Stomach (tissue), 4 donors: ENCODE results near the gene FGF5.

Experiments used
- CTCF ChIP-seq, 7 experiments: fragments of 450-650 bp in 4 of 7; fragments of 200-600 bp in 3 of 7; sonication (generic) in 3 of 7; IDR thresholded peaks; one replicate each; pipeline ENCODE4 v1.5.1; 2016 to 2019; ENCODE audit warnings: antibody characterized with exemption in 7 of 7, control low read depth in 2 of 7, mild to moderate bottlenecking in 1 of 7
- POLR2A ChIP-seq, 4 donors: fragments of 450-650 bp; IDR thresholded peaks; one replicate each; pipeline ENCODE4 v1.6.1; 2016; ENCODE audit warnings: antibody characterized with exemption in 4 of 4, control low read depth in 2 of 4, mild to moderate bottlenecking in 1 of 4, moderate library complexity in 1 of 4
- POLR2AphosphoS5 ChIP-seq, 3 donors: sonication (generic); formaldehyde crosslinking; IDR thresholded peaks; one replicate each; pipeline ENCODE4 v1.6.1; 2016; ENCODE audit warnings: antibody characterized with exemption in 3 of 3

- TF ChIP-seq CTCF (IDR thresholded peaks at IDR 0.05) (no peak), POLR2AphosphoS5 (IDR thresholded peaks at IDR 0.05) (no peak), POLR2A (IDR thresholded peaks at IDR 0.05) (no peak)
Observed at GRCh38 chr4:80255329-80256095, 11.0 kb upstream of the FGF5 start.
